ENCODE results near the gene LMOD2.

LMOD2 gene

GRCh38 chr7:123673752-123674398 is 18.2 kb downstream of the LMOD2 start:
- TF ChIP-seq CTCF (IDR thresholded peaks at IDR 0.05) = no peak

GRCh38 chr7:123674399-123675180 is 18.9 kb downstream of the LMOD2 start:
- TF ChIP-seq CTCF (IDR thresholded peaks at IDR 0.05) = no peak

- TF ChIP-seq CTCF (IDR thresholded peaks at IDR 0.05) = no peak
These were observed 19.5 kb downstream of the LMOD2 start for GRCh38 chr7:123675181-123675473.

GRCh38 chr7:123677061-123677715 is 21.5 kb downstream of the LMOD2 start:
- no peak for TF ChIP-seq CTCF (IDR thresholded peaks at IDR 0.05)

- no peak for TF ChIP-seq CTCF (IDR thresholded peaks at IDR 0.05)
These were observed 23.9 kb downstream of the LMOD2 start for GRCh38 chr7:123679614-123680013.

- TF ChIP-seq CTCF (IDR thresholded peaks at IDR 0.05) = no peak
These were observed 24.9 kb downstream of the LMOD2 start for GRCh38 chr7:123680580-123680979.

- no peak for TF ChIP-seq CTCF (IDR thresholded peaks at IDR 0.05)
These were observed 25.9 kb downstream of the LMOD2 start for GRCh38 chr7:123681561-123681960.

Data from LNCAP (cell line).